ENCODE data around the gene DDX49. TPM values are rescaled to one million over a fixed set of nuclear protein-coding genes. Genes with fewer than 3 reads are reported as not detected.

The DDX49 gene
- polyA plus RNA-seq, 1 experiment = 70.0 TPM

- H3K27me3 ChIP-seq (ENCODE audit: control insufficient read depth, insufficient read depth, low read length) = no peaks in the 10 kb centered on the region
- ChIA-PET POLR2A (no interaction called here), CTCF (interaction anchor here (0.8 kb wide), 1 partner anchor 9 kb away, joined by 3 read pairs; no protein-coding TSS in a partner anchor)
- H3K36me3 ChIP-seq (ENCODE audit: control insufficient read depth, insufficient read depth, low read length) = peaks cover 45% of the 10 kb centered on the region
- H3K4me3 ChIP-seq (ENCODE audit: low read depth, low read length) = no peak overlapping the region
- no peak for TF ChIP-seq CTCF (IDR thresholded peaks at IDR 0.05; ENCODE audit: insufficient read depth, low read depth, low read length)
- DNase-seq (ENCODE audit: low read depth) = no peak
Observed at GRCh38 chr19:18903156-18904037, 16.1 kb upstream of the DDX49 start.

GRCh38 chr19:18904334-18905057 lies 15.0 kb upstream of the DDX49 start:
- Histone ChIP-seq H3K36me3 (ENCODE audit: control insufficient read depth, insufficient read depth, low read length) (peaks cover 48% of the 10 kb centered on the region), H3K4me3 (ENCODE audit: low read depth, low read length) (no peak overlapping the region), H3K27me3 (ENCODE audit: control insufficient read depth, insufficient read depth, low read length) (no peaks in the 10 kb centered on the region)
- DNase-seq (ENCODE audit: low read depth) = no peak
- ChIA-PET CTCF (interaction anchor here (0.8 kb wide), 1 partner anchor 14 kb away, joined by 3 read pairs; the partner anchor contains the start of genes COPE and DDX49), POLR2A (no interaction called here)
- no peak for TF ChIP-seq CTCF (IDR thresholded peaks at IDR 0.05; ENCODE audit: insufficient read depth, low read depth, low read length)

DNA sequence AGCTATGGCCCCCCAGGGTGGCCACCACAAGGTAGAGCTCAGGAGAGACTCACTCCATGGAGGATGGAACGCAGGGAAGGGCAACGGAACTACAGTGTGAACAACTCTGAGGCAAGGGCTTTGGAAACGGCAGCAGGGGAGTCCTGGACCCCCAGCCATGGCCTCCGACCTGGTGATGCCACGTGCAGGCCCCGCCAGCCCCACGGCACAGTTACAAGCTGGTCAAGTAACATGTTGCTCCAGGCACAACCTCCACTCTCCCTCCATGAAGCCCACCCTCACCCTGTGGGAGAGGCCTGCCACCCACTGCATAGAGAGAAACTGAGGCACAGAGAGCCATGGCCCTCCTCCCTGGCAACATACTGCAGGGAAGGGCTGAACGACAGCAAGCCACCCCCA lies 14.5 kb upstream of the DDX49 start:
- Histone ChIP-seq H3K27me3 (ENCODE audit: control insufficient read depth, insufficient read depth, low read length) (no peaks in the 10 kb centered on the region), H3K36me3 (ENCODE audit: control insufficient read depth, insufficient read depth, low read length) (peaks cover 47% of the 10 kb centered on the region), H3K4me3 (ENCODE audit: low read depth, low read length) (no peak overlapping the region)
- no peak for DNase-seq (ENCODE audit: low read depth)
- CTCF ChIA-PET = no interaction called here
- TF ChIP-seq CTCF (IDR thresholded peaks at IDR 0.05; ENCODE audit: insufficient read depth, low read depth, low read length) = no peak
- POLR2A ChIA-PET = no interaction called here

DNA sequence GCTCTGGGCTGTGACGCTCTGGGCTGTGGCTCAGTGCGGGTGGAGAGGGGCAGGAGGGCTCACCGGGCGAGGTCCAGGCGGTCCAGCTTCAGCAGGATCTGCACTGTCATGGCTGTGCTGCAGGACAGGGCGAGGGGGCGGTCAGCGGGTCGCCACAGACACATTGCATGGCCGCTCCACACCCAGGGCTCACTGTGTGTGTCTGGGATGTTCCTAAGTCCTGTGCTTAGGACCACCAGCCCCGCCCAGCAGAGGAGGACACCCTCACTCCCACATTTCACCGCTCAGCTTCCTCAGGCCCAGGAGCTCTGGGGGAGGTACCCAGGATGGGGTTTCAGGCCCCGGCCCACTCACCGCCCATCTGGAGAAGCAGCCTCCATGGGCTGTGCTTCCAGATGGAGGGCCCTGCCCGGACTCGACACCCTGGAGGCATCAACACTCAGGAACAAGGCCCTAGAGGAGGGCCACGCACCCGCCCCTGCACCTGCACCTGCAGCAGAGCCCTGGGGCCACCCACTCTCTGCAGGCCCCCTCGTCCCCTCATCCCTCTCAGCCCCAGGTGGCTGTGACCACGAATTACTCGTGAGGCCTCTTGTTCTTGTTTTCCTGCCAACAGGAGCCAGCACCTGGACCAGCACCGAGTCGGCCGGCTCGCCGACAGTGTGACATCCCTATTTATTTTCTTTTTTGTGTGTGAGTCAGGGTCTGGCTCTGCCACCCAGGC lies 13.8 kb upstream of the DDX49 start:
- no peak for DNase-seq (ENCODE audit: low read depth)
- Histone ChIP-seq H3K27me3 (ENCODE audit: control insufficient read depth, insufficient read depth, low read length) (no peaks in the 10 kb centered on the region), H3K36me3 (ENCODE audit: control insufficient read depth, insufficient read depth, low read length) (peaks cover 44% of the 10 kb centered on the region), H3K4me3 (ENCODE audit: low read depth, low read length) (no peak overlapping the region)
- TF ChIP-seq CTCF (IDR thresholded peaks at IDR 0.05; ENCODE audit: insufficient read depth, low read depth, low read length) = no peak
- ChIA-PET CTCF (no interaction called here), POLR2A (no interaction called here)
